ENCODE results near the gene HRH2.

HRH2 gene

DNA sequence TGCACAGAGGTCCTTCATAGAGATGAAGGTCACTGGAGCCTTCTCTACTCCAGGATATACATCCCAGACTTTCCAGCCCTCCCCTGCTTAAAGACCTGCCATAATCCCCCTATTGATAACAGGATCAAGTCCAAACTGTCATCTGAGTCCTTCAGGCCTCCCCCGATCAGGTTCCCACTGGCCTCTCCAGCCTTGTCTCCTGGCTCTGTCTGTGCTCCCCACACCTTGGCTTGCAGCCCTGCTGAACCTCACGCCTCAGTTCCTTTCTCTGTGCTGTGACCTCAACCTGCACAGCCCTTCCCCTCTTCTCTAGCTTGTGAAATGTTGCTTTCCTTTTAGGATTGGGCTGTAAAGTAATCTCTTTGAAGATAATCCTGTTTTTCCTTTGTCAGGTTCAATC lies 2.5 kb upstream of the HRH2 start:
- H3K36me3 Mint-ChIP-seq (ENCODE audit: low read depth) = no peaks in the 10 kb centered on the region
- H3K27ac Mint-ChIP-seq = peak overlapping the region in 1 of 3 experiments; percentile 7
- TF ChIP-seq, protein P1, sequence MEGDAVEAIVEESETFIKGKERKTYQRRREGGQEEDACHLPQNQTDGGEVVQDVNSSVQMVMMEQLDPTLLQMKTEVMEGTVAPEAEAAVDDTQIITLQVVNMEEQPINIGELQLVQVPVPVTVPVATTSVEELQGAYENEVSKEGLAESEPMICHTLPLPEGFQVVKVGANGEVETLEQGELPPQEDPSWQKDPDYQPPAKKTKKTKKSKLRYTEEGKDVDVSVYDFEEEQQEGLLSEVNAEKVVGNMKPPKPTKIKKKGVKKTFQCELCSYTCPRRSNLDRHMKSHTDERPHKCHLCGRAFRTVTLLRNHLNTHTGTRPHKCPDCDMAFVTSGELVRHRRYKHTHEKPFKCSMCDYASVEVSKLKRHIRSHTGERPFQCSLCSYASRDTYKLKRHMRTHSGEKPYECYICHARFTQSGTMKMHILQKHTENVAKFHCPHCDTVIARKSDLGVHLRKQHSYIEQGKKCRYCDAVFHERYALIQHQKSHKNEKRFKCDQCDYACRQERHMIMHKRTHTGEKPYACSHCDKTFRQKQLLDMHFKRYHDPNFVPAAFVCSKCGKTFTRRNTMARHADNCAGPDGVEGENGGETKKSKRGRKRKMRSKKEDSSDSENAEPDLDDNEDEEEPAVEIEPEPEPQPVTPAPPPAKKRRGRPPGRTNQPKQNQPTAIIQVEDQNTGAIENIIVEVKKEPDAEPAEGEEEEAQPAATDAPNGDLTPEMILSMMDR (IDR thresholded peaks at IDR 0.05; ENCODE audit: unreplicated experiment in 3 of 3) = no peak
- H3K4me3 Mint-ChIP-seq = no peak overlapping the region
- peaks cover 6% of the 10 kb centered on the region for H3K4me1 Mint-ChIP-seq
- peaks cover 67% of the 10 kb centered on the region for H3K27me3 Mint-ChIP-seq (ENCODE audit: low read depth)
- peaks cover 9% of the 10 kb centered on the region for H3K9me3 Mint-ChIP-seq

DNA sequence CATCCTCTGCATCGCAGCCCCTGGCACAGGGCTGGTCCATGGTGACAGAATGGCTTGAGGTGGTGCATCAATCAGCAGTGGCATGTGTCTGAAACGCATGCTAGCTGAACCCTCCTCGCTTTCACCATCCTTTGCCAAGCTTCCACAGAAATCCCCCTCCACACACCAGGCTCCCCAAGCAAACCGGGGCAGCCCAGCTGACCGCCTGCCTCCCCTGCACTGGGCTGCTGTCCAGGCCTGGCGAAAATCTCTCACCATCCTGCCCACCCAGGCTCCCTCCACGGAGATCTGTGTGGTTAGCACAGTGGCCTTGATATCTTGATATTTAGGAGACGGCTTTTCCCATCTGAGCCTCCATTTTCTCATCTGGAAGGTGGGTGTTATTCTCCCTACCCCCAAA lies 905 bp upstream of the HRH2 start:
- no peaks in the 10 kb centered on the region for H3K36me3 Mint-ChIP-seq (ENCODE audit: low read depth)
- peaks cover 6% of the 10 kb centered on the region for H3K4me1 Mint-ChIP-seq
- TF ChIP-seq, protein P1 (IDR thresholded peaks at IDR 0.05; ENCODE audit: unreplicated experiment in 3 of 3) = no peak
- H3K4me3 Mint-ChIP-seq = peak overlapping the region in 2 of 3 experiments; percentile 85
- no peak overlapping the region for H3K27ac Mint-ChIP-seq
- H3K27me3 Mint-ChIP-seq (ENCODE audit: low read depth) = peaks cover 71% of the 10 kb centered on the region
- peaks cover 2% of the 10 kb centered on the region for H3K9me3 Mint-ChIP-seq

DNA sequence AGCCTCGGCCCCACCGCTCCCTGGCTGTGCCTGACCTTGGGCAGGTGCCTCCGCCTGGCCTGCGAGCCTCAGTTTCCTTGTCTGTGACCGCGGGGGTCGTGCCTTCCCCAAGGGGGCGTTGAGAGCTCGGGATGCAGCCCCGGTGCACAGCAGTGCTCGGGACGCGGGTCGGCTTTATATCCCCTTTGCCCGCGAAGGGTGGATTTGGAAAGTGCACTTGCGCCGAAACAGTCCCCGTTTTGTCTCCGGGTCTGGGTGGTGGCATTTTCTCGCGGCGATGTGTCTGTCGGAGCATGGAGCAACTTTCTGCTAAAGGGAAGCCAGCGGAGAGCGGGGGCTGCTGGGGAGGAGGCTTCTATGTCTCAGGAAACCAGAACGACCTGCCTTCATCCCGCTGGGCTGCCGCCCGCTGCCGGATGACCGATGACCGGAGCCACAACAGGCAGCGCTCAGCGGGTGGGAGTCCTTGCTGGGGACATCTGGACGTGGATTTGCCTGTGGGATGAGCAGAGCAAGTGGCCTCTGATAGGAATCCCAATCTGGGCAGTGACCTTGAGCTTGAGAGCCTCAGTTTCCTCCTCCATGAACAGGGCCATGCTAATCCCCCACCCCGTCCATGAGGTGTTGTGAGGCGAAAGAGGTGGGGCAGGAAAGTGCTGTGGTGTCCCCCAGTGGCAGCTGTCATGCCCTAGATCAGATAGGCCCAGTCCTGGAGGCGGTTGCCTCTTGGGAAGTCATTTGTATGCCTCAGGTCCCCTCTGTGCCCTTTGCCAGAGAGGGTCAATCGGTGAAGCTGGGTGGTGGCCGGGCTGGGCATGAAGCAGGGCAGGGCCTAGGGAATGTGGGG lies 651 bp downstream of the HRH2 start:
- Mint-ChIP-seq H3K27ac (no peak overlapping the region), H3K36me3 (ENCODE audit: low read depth) (no peaks in the 10 kb centered on the region), H3K4me1 (no peaks in the 10 kb centered on the region), H3K9me3 (no peaks in the 10 kb centered on the region), H3K27me3 (ENCODE audit: low read depth) (peaks cover 66% of the 10 kb centered on the region), H3K4me3 (peak overlapping the region; percentile 78 to 84 (median 84))
- TF ChIP-seq, protein P1 (IDR thresholded peaks at IDR 0.05; ENCODE audit: unreplicated experiment in 3 of 3) = no peak

DNA sequence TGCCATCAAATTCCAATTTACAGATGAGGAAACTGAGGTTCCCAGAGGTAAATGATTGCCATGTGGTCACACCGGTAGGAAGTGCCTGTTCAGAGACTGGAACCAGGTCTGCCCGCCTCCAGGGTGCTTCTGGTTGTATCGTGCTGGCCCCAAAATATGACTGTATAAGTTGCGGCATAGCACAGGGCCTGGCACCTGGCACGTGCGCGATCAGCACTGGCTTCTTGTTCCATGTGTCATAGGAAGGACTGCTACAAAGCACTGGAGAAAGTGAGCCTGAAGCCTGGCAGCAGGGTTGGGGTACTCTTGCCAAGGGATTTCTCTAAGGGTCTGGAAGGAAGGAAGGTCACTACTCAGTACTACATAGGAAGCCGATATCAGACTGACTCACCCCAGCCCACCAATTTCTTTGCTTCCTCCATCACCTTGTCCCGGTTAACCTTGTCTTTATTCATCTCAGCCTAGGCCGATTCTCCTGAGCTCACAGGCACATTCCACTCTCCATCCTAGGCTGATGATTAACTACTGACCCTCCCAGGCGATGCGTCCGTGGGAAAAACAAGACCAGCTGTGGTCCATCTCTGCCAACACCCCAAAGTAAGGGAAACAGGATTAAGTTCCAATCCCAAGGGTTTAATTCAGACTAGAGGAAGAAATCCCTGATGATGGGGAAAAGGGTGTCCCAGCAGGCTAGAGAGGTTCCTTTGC lies 1.8 kb downstream of the HRH2 start:
- no peaks in the 10 kb centered on the region for H3K4me1 Mint-ChIP-seq
- H3K4me3 Mint-ChIP-seq = peak overlapping the region; percentile 31 to 49 (median 33)
- TF ChIP-seq, protein P1 (IDR thresholded peaks at IDR 0.05; ENCODE audit: unreplicated experiment in 3 of 3) = no peak
- no peaks in the 10 kb centered on the region for H3K9me3 Mint-ChIP-seq
- peaks cover 67% of the 10 kb centered on the region for H3K27me3 Mint-ChIP-seq (ENCODE audit: low read depth)
- no peaks in the 10 kb centered on the region for H3K36me3 Mint-ChIP-seq (ENCODE audit: low read depth)
- no peak overlapping the region for H3K27ac Mint-ChIP-seq

DNA sequence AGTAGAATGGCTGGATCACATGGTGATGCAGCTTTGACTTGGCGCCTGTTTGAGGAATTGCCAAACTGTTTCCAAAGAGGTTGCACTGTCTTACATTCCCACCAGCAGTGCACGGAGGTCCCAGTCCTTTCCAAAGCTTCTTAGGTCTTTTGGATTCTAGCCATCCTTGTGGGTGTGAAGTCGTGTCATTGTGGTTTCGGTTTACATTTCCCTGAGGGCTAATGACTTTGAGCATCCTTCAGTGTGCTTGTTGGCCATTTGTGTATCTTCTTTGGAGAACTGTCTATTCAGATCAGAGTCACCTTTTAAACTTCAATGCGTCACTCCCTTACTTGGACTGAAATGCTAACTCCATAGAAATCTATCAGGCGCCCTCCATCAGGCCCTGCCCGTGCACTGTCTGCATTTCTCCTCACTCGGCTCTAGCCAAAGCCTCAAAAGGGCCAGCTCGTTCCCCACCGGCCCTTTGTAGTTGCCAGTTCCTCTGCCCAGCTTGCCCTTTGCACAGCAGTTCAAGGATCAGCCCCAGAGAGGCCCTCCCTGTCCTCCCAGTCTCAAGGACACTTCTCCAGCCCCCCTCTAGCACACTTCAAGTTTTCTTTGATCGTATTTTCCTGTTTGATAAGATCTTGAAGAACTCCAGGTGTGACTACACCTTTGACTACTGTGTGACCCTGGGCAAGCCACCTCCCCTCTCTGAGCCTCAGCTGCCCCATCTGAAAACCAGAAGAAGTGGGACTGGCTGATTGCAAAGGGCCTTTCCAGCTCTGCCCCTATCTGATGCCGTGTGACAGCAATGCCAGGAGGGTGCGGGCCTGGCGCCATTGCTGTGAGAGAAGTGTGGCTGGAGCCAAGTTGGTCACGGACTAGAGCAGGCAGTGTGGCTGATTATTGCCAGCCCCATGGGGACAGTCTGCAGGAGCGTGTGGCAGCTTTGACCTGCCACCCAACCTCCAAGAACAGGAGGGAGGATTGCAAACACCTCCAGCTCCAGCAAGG lies 5.6 kb downstream of the HRH2 start:
- no peak overlapping the region for H3K4me3 Mint-ChIP-seq
- H3K36me3 Mint-ChIP-seq (ENCODE audit: low read depth) = no peaks in the 10 kb centered on the region
- no peaks in the 10 kb centered on the region for H3K4me1 Mint-ChIP-seq
- TF ChIP-seq, protein P1 (IDR thresholded peaks at IDR 0.05; ENCODE audit: unreplicated experiment in 3 of 3) = no peak
- peaks cover 54% of the 10 kb centered on the region for H3K27me3 Mint-ChIP-seq (ENCODE audit: low read depth)
- no peak overlapping the region for H3K27ac Mint-ChIP-seq
- H3K9me3 Mint-ChIP-seq = no peaks in the 10 kb centered on the region

Measured in nephron (organoid).